ENCODE data around the gene IFNL1. TPM values are rescaled to one million over a fixed set of nuclear protein-coding genes. Genes with fewer than 3 reads are reported as not detected.

The IFNL1 gene
- total and polyA plus RNA-seq, 2 donors (not counting 1 experiment from before 2014, with no cell fraction given) = not detected

GRCh38 chr19:39304701-39305571 is 8.7 kb downstream of the IFNL1 start:
- ChIA-PET POLR2A (no interaction called here), CTCF (no interaction called here)
- no peaks in the 10 kb centered on the region for H3K36me3 ChIP-seq (replicated peaks in 1 of 2; ENCODE audit: control extremely low read depth in 1 of 2, control insufficient read depth in 1 of 2, extremely low read depth in 1 of 2, insufficient read depth in 2 of 2, low read length in 1 of 2)
- no peaks in the 10 kb centered on the region for H3K79me2 ChIP-seq (ENCODE audit: control insufficient read depth, insufficient read depth, low read length)
- H2AFZ ChIP-seq (ENCODE audit: insufficient read depth, low read depth, low read length, poor library complexity, severe bottlenecking) = no peak overlapping the region
- no peak overlapping the region for H3K4me3 Mint-ChIP-seq
- peaks cover 15% of the 10 kb centered on the region for H3K27me3 Mint-ChIP-seq
- no peak for ATAC-seq (ENCODE audit: low read depth)
- TF ChIP-seq EZH2 (IDR thresholded peaks at IDR 0.05; ENCODE audit: borderline replicate concordance, insufficient read depth, low read depth, low read length, poor library complexity, severe bottlenecking) (no peak), CTCF (IDR thresholded peaks at IDR 0.05) (no peak)
- no peak for DNase-seq
- H3K9me3 Mint-ChIP-seq (ENCODE audit: insufficient read depth) = no peaks in the 10 kb centered on the region
- intact Hi-C loops (cut with micrococcal nuclease) = no loop called here
- no peaks in the 10 kb centered on the region for H4K20me1 ChIP-seq (ENCODE audit: control insufficient read depth, insufficient read depth, low read length, poor library complexity, severe bottlenecking)
- H3K4me2 ChIP-seq (replicated peaks; ENCODE audit: low read depth, low read length, poor library complexity, severe bottlenecking) = no peak overlapping the region
- no peak overlapping the region for H3K9ac ChIP-seq (ENCODE audit: low read length)
- H3K4me1 ChIP-seq (ENCODE audit: control insufficient read depth in 2 of 2, insufficient read depth in 2 of 2, low read length in 2 of 2) = no peaks in the 10 kb centered on the region
- 55% methylated on average over 4 of the region's 6 CpGs for WGBS (ENCODE audit: insufficient coverage)
- no peaks in the 10 kb centered on the region for H3K27me3 ChIP-seq (replicated peaks in 1 of 4; ENCODE audit: control extremely low read depth in 1 of 4, control insufficient read depth in 3 of 4, insufficient read depth in 4 of 4, low read length in 3 of 4)
- no peak overlapping the region for H3K27ac ChIP-seq (ENCODE audit: low read length in 2 of 2)
- H3K4me1 Mint-ChIP-seq = no peaks in the 10 kb centered on the region
- no peak overlapping the region for H3K27ac Mint-ChIP-seq
- no peak overlapping the region for H3K4me3 ChIP-seq (ENCODE audit: control extremely low read depth in 1 of 5, extremely low read depth in 1 of 5, insufficient read depth in 1 of 5, low read depth in 2 of 5, low read length in 4 of 5)
- peaks cover 0 to 4% (median 0%) of the 10 kb centered on the region in 3 donors for H3K9me3 ChIP-seq (ENCODE audit: control extremely low read depth in 1 of 3, control insufficient read depth in 2 of 3, insufficient read depth in 1 of 3, low read length in 2 of 3)

- Histone ChIP-seq H3K4me2 (replicated peaks; ENCODE audit: low read depth, low read length, poor library complexity, severe bottlenecking) (no peak overlapping the region), H4K20me1 (ENCODE audit: control insufficient read depth, insufficient read depth, low read length, poor library complexity, severe bottlenecking) (no peaks in the 10 kb centered on the region), H3K9ac (ENCODE audit: low read length) (no peak overlapping the region), H3K79me2 (ENCODE audit: control insufficient read depth, insufficient read depth, low read length) (no peaks in the 10 kb centered on the region), H3K9me3 (ENCODE audit: control extremely low read depth in 1 of 3, control insufficient read depth in 2 of 3, insufficient read depth in 1 of 3, low read length in 2 of 3) (peaks cover 0 to 4% (median 0%) of the 10 kb centered on the region in 3 donors), H3K4me3 (ENCODE audit: control extremely low read depth in 1 of 5, extremely low read depth in 1 of 5, insufficient read depth in 1 of 5, low read depth in 2 of 5, low read length in 4 of 5) (no peak overlapping the region), H3K27me3 (replicated peaks in 1 of 4; ENCODE audit: control extremely low read depth in 1 of 4, control insufficient read depth in 3 of 4, insufficient read depth in 4 of 4, low read length in 3 of 4) (no peaks in the 10 kb centered on the region), H2AFZ (ENCODE audit: insufficient read depth, low read depth, low read length, poor library complexity, severe bottlenecking) (no peak overlapping the region), H3K27ac (ENCODE audit: low read length in 2 of 2) (no peak overlapping the region), H3K36me3 (replicated peaks in 1 of 2; ENCODE audit: control extremely low read depth in 1 of 2, control insufficient read depth in 1 of 2, extremely low read depth in 1 of 2, insufficient read depth in 2 of 2, low read length in 1 of 2) (no peaks in the 10 kb centered on the region), H3K4me1 (ENCODE audit: control insufficient read depth in 2 of 2, insufficient read depth in 2 of 2, low read length in 2 of 2) (no peaks in the 10 kb centered on the region)
- no peak for ATAC-seq (ENCODE audit: low read depth)
- H3K27ac Mint-ChIP-seq = no peak overlapping the region
- ChIA-PET POLR2A (no interaction called here), CTCF (no interaction called here)
- TF ChIP-seq CTCF (IDR thresholded peaks at IDR 0.05) = no peak
- no peak for TF ChIP-seq EZH2 (IDR thresholded peaks at IDR 0.05; ENCODE audit: borderline replicate concordance, insufficient read depth, low read depth, low read length, poor library complexity, severe bottlenecking)
- no peaks in the 10 kb centered on the region for H3K4me1 Mint-ChIP-seq
- peaks cover 15% of the 10 kb centered on the region for H3K27me3 Mint-ChIP-seq
- intact Hi-C loops (cut with micrococcal nuclease) = no loop called here
- H3K4me3 Mint-ChIP-seq = no peak overlapping the region
- no peak for DNase-seq
- H3K9me3 Mint-ChIP-seq (ENCODE audit: insufficient read depth) = no peaks in the 10 kb centered on the region
Observed at GRCh38 chr19:39306075-39306474, 9.9 kb downstream of the IFNL1 start.

All from B cell (primary cell).